ENCODE results near the gene PRM2.

DNA sequence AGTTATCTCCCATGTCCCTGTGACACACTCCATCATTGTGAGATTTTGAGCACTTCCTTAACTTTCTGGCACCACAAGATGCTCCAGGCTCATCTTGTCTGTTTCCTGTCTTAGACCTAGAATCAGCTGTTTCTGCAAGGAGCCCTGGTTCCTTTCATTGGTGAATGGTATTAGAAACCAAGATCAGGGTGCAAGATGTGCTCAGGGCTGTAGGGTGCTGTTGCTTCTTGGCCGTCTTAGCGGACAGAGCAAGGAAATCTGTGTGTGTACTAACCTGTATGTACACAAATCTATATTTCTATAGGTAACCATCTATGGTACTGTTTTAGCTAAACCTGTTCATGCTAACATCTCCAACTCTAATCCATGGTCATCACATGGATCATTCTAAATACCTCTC lies 12.9 kb upstream of the PRM2 start:
- TF ChIP-seq POLR2A (IDR thresholded peaks at IDR 0.05) (no peak), POLR2AphosphoS5 (IDR thresholded peaks at IDR 0.05) (no peak)
- TF ChIP-seq, protein P1, sequence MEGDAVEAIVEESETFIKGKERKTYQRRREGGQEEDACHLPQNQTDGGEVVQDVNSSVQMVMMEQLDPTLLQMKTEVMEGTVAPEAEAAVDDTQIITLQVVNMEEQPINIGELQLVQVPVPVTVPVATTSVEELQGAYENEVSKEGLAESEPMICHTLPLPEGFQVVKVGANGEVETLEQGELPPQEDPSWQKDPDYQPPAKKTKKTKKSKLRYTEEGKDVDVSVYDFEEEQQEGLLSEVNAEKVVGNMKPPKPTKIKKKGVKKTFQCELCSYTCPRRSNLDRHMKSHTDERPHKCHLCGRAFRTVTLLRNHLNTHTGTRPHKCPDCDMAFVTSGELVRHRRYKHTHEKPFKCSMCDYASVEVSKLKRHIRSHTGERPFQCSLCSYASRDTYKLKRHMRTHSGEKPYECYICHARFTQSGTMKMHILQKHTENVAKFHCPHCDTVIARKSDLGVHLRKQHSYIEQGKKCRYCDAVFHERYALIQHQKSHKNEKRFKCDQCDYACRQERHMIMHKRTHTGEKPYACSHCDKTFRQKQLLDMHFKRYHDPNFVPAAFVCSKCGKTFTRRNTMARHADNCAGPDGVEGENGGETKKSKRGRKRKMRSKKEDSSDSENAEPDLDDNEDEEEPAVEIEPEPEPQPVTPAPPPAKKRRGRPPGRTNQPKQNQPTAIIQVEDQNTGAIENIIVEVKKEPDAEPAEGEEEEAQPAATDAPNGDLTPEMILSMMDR (IDR thresholded peaks at IDR 0.05), result no peak

All from breast epithelium (tissue), 3 donors.